Measurements from ENCODE around the gene CNGA1.

Gene CNGA1

DNA sequence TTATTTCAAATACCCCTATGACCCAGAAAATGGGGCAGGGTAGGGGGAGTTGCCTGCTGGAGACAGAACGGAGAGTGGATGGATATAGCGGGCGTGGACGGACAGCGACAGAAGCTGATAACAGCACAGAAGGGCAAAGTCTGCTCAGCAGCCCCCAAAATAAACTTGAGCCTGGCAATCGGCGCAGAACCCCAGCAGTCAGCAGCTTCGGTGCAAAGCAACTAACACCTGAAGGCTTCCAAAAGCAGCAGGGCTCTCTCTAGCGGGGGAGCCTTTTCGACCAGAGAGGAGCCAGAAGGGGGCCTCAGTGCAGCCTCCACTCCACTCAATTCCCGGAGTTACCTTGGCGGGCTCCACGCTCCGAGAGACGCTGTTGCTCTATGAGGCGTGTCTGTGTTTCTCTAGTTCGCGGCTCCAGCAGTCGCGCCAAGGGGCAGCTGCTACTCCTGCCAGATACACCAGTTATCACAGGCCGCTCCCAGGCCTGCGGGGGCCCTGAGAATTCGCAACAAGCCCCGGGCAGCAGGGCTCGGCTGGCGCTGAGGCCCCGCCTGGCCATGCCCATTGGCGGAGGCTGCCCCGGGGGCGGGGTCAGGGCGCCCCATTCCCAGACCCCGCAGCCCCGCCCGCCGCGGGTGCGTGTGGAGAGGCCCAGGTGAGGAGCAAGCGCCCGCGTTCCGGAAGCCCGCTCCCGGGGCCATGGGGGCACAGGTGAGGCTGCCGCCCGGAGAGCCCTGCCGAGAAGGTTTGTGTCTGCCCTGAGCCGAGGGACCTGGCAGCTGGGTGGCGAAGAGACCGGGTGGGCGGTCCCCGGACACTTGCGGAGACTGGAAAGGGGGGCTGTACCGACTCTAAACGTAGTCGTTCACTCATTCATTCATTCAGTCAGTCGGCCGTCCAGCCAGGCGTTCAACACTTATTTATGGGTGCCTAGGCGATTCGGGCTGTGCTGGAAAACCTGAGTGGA, at the start of gene CNGA1, which contains the start of gene NIPAL1:
Gene CNGA1 (minus strand): TSS at position 541 of the 967 bp plus-strand sequence. CDS start 63,992 bp downstream, outside the sequence.
Gene NIPAL1 (plus strand): TSS at position 632 of the 967 bp plus-strand sequence. CDS start 68 bp downstream, at position 700.
- peak; percentile 85 for DNase-seq (ENCODE audit: low spot score)

DNA sequence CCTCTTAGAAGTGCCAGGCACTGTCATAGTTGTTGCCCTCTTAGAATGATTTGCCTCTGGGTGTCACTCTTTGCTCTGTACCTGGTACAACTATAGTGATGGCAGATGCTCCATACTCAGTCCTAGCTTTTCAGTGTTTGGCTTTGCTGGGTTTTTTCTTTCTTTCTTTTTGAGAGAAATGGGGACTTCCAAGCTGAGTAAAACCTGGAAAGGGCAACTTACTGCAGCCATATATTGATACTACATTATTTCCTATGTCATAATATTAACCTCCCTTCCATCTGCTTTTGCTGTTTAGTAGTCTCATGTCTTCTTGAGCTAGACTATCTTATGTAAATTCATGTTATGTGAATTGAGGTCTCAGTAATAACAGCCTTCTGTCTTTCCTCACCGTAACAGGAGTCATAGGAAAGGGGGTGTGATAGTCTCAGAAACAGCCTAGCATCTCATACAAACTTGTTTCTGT, 49.1 kb upstream of the CNGA1 start:
- no peak for DNase-seq (ENCODE audit: low spot score)

DNA sequence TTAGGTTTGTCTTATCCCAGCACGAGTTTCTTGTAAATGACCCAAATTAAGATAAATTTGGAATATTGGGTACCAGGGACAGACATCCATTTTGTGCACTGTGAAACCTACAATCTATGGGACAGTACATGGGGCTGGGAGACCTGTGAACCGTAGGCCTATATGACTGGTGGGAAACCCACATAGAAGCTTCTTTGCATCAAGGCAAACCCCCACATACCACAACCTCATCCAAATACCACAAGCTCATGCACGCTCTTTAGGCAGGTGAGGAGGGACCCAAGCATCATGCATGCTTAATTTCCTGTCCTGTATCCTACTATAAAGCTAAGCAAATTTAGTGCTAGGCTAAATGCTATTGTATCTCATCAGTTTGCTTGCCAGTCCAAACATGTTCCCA, 47.9 kb upstream of the CNGA1 start:
- no peak for DNase-seq (ENCODE audit: low spot score)

DNA sequence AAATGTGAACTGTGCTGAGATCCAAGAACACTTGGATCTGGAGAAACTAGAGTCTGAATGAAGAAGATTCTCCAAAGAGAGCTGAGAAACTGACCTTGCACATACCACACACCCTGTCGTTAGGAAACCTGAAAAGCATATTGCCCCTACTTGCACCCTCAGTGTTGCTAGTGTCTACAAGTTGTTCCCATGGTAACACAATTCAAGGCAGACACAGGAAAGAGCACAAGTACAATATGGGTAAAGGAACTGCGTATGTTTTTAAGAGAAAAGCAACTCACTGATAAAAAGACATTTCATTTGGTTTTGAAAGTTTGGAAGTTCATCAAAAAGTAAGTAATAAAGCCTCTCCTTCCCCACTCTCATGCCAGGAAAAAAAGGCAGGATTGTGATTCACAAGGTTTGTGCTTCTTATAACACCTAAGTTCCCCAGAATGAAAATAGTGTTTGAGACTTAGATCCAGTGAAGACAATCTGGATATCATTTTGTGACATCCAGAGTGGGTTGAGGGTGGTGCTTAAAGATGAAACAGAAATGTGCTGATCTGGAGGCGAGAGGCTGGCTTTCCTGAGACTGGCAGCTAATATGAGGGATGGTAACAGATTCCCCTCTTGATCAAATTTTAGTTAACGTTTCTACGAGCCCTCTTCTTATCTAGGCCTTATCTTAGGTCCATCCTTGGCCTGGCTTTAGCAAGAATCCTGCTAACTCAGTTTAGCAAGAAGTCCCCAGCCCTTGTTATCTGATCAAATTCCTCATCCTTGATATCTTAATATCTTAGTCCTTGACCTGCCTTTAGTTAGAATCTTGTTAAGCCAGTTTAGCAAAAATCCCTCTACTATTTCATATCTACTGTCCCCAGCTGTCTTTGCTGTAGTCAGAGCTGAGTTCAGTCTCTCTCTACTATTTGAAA, 42.4 kb upstream of the CNGA1 start:
- no peak for DNase-seq (ENCODE audit: low spot score)

DNA sequence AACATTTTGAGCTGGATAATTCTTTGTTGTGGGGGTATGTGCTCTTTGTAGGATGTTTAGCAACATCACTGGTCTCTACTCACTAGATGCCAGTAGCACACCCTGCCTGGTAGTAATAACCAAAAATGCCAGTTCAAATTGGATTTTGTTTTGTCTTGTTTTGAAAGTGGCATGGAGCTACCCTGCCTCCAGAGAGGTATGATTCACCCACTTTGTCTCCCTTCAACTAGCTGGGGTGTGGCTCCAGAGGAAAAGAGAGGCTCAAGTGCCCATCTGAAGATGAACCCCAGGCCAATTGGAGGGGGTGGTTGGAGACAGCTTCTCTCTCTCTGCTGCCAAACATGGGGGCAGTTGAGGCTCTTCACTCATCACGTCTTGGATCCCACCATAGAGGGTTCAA, 34.6 kb upstream of the CNGA1 start:
- DNase-seq (ENCODE audit: low spot score): no peak

DNA sequence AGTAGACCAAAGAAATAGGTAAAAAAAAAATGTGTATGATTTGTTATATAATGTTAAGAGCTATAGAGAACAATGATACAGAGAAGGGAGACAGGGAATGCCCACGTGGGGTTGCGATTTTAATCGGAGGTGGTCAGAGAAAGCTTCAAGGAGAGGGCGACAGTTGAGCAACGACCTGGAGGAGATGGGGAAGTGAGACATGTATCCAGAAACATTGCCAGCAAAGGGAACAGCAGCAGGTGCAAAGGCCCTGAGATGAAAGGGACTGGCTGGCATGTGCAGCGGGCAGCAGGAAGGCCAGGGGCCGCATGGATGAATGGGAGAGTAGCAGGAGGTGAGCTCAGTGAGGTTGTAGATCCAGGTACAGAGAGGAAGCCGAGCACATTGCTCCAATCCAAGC, 33.0 kb upstream of the CNGA1 start:
- no peak for DNase-seq (ENCODE audit: low spot score)

DNA sequence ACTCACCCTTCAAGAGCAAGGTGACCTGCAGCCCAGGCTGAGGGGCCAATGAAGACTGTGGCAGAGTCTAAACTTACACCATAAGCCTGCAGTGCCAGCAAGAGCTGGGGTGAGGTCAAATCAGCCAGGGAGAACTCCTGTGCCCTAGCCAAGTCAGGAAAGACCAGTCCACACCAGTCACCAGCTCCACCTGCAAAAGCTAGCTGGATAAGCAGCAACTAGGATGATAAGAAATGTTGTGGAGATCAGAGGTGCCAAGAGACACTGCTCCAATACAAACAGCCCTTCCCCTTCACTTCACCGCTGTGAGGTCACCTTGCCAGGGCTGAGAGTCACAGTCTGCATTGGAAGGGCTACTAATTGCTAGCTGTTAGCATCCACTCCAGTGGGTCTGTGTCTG, 31.4 kb upstream of the CNGA1 start:
- no peak for DNase-seq (ENCODE audit: low spot score)

DNA sequence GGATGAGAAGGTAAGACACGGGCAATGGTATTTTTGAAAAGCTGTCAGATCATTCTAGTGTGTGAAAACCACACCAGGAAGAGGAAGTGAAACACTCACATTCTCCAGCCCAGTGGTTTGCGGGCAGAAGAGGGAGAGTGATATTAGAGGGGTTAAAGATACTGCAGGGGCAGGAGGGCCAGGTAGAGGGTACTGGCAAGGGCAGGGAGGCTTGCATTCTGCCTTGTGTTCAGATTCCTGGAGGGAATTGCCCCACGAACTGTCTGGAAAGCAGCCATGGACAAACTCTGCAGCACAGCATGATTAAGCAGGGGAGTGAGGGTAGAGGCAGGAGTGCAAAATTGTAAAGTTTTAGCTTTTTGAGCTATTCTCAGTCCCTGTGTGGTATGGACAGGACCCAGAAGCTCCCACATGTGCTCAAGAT, 31.0 kb upstream of the CNGA1 start:
- no peak for DNase-seq (ENCODE audit: low spot score)

DNA sequence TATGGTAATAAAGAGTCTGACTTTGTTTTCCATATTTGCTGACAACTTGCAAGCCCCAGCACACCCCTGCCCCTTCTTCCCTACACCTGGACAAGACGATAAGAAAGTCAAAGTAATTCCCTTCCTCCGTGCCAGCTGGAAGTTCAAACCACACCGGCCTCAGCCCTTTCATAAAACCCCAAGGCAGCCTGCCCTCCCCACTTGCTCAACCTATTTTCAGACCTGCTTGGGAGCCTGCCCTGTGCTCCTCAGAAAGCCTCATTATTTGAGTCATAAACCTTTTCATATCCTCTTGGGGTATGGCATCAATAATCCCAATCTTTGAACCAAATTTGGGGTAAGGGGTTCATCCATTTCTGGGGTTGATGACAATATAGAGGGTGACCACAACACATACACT, 29.6 kb upstream of the CNGA1 start:
- DNase-seq (ENCODE audit: low spot score): no peak

DNA sequence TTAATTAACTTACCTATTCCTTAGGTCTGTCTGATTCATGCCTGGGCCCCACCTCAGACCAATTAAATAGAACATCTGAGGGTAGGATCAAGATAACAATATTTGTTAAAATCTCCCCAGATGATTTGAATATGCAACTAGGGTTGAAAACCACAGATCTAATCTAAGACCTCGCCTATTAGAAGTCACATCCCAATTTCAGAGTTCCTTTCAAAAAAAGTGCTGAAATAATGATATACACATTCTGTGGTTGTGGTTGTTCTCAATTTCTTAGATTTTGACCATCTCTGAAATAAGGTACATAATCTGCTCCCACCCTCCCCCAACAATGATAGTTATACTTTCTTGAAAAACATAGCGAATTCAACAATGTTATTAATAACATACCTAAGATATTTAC, 27.8 kb upstream of the CNGA1 start:
- DNase-seq (ENCODE audit: low spot score): no peak

DNA sequence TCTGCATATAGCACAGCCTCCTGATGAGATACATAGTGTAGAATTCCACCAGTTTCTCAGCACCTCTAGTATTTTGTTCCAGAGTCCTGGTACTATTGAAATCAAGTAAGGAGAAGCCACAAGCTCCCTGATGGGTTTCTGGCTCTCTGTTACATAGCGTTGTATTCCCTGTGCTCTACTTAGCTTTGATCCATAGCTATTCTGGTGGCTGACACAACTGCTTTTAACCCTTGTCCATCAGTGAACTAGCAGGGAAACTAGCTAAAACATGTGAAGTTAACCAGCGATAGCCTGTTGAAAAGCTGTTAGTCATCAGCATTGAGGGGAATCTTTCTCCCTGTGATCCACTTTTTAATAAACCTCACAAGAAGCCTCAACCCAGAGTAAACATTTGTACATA, 27.0 kb upstream of the CNGA1 start:
- no peak for DNase-seq (ENCODE audit: low spot score)

DNA sequence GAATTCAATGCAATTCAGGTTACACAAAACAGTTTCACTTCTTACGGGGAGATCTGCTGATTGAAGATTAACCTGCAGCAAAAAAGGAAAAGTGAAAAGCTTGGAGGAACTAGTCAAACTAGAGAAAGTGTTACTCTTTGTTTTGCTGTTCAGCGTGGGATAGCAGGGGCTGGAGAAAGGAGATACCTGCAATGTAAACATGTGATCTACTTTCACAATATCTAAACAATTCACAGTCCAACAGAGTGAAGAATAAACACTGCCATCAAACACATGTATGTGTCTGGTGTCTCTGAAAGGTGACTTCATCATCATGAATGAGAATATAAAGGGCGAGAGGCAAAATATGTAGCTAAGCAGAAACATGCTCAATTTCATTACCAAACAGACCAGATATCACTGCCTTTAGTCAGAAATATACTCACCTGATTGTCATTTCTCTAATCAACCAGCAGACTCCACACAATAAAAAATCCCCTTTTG, 26.5 kb upstream of the CNGA1 start:
- DNase-seq (ENCODE audit: low spot score): no peak

DNA sequence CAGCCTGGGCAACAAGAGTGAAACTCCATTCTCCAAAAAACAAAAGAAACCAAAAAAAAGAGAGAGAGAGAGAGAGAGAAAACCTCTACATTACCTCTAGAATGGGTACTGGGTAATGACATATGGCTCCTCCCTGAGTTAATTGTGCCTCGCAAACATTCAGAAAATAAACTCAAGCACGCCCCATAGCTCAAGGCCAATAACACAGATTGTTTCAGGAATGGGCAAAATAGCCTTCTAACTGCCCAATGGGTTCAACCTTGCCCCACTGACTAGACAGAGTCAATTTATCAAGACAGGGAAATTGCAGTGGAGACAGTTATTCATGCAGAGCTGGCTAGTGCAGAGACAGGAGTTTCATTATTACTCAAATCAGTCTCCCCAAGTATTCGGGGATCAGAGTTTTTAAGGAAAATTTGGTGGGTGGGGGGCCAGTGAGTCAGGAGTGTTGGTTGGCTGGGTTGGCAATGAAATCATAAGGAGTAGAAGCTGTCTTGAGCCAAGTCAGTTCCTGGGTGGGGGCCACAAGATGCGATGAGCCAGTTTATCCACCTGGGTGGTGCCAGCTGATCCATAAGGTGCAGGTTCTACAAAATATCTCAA, 25.2 kb upstream of the CNGA1 start:
- no peak for DNase-seq (ENCODE audit: low spot score)

DNA sequence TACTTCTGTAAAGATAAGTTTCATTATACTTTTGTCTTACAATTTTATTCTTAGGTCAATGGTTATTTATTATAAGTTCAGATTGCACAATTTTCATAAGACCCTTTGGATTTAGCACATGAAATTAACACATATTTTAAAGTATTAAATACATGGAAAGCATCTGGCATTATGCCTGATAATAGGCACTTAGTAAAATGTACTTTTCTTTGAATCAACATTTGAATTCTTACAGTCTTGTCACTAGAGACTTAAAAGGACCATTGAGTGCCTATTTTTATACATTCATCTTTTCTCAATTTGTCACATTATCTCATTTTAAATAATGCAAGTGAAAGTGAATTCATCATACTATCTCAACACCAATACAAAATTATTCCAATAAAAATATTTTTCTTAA, 23.1 kb upstream of the CNGA1 start:
- DNase-seq (ENCODE audit: low spot score): no peak

DNA sequence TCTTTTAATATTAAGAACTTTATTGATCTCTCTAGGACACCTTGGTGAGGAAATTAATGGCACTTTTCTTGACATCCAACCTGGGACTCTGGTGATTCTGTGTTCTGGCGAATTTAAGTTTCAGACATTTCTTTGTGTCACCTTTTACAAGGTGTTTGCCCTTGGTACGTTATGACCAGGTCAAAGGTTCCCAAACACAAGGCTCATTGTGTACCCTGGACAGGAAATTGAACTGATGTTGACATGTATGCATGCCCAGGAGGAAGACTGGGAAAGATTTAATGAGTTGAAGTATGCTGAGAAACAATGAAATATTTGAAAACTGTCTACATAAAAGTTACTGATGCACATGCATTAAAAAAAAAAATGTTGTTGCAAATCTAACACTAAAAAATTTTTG, 22.2 kb upstream of the CNGA1 start:
- DNase-seq (ENCODE audit: low spot score): no peak

DNA sequence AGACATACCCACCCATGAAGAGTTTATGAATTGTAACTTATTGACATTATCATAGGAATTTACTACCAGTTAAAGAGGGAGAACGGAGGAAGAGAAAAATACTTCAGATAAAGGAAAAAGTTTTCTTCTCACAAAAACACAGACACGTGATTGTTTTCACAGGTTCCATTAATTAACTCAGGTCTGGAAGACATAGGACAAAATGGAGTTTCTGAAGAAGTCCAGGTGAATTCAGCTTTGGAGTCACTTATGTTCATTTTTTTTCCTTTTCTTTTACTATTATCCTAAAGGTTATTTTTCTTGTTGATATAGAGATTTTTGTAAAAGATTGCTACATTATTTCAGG, 20.6 kb upstream of the CNGA1 start:
- DNase-seq (ENCODE audit: low spot score): no peak

DNA sequence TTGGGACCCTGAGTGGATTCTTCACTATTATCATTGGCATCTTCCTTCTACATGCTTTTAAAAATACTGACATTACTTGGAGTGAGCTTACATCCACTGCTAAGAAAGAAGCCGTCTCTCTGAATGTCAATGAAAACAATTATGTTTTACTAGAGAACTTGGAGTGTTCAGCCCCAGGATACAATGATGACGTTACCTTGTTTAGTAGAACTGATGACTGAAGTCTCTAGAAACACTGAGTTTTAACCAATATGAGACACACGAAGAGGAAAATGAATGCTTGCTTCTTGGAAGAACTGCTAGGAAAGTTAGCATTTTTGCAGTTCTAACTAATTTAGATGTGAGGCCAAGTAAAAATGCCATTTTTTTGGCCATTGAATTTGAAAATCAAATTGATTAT, 19.5 kb upstream of the CNGA1 start:
- DNase-seq (ENCODE audit: low spot score): no peak

DNA sequence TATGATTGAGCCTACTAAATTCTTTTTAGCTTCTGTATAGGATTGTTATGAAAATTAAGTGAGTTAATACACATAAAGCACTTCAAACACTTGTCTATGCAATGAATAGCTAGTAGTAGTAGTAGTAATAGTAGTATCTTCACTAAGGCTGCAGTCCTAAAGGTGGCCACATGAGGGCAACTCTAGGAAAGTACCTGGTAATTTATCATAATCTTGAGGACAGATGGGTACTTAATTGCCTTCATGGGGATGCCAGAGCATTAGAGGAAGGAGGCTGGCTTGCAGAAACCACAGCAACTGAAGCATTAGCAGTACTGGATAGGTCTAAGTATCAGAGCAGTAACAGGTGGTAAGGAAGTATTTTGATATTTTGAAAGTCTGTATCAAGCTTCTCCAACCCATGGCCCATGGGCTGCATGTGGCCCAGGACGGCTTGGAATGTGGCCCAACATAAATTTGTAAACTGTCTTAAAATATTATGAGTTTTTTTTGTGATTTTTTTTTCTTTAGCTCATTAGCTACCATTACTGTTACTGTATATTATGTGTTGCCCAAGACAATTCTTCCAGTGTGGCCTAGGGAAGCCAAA, 17.4 kb upstream of the CNGA1 start:
- DNase-seq (ENCODE audit: low spot score): no peak

DNA sequence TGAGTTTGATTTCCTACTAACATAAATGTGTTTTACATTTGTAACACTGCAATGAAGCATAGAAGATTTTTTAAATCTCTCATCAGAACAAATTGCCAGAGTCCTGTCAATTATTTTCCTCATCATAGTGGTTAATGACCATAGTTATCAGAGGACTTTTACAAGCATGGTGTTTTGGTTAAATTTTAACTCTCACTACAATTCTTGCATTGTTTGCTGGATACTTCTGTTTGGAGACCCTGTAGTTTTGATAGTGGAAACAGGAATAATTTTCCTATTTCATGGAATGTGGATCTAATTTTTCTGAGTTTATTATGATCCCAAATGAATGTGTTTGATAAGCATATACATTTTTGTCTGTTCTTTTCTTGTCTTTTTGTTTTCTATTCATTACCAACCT, 16.9 kb upstream of the CNGA1 start:
- no peak for DNase-seq (ENCODE audit: low spot score)

DNA sequence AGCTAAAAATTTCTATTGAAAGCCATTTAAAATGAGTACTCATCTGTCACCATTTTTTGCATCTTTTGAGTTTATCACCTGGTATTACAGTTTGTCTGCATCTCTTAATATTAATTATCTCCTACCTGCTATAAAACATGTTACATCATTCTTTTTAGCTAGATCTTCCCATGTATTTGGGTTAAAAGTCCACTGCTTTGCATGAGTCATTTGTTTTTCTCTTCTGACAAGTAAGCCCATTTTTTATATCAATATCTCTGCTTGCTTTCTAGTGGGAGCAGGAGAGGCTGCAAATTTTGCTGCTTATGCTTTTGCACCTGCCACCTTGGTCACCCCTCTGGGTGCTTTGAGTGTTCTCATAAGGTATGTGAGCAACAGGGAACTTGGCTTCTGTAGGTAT, 16.2 kb upstream of the CNGA1 start:
- no peak for DNase-seq (ENCODE audit: low spot score)

DNA sequence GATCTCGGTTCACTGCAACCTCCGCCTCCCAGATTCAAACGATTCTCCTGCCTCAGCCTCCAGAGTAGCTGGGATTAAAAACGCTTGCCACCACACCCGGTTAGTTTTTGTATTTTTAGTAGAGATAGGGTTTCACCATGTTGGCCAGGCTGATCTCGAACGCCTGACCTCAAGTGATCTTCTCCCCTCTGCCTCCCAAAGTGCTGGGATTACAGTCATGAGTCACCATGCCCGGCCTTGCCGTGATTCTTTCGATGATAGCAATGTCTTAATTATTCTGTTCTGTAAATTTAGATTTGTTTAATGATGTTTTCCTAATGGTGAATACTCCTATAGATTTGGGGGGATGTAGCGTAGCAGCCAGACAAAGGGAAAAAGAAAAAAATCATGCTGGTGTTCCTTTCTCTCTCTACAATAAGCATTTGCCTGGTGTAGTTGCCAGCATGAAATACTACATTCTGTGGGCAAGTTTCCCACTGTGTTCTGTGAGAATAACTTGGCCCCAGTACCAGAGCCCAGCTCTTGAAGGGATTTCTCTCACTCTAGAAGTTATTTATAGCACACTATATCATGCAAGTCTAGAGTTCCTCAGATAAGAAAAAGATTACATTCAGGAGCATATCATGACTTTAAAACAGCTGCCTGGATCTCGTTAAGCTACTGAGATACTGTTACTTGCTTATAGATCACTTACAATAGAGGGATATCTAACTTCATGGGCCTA, 15.5 kb upstream of the CNGA1 start:
- no peak for DNase-seq (ENCODE audit: low spot score)
